K562 (cell line): Measurements from ENCODE around the gene SPRED2. TPM values are rescaled to one million over a fixed set of nuclear protein-coding genes. Genes with fewer than 3 reads are reported as not detected.
A peak's percentile ranks its signal among the peaks of the same experiment; 100 is the strongest.

Experiments
- CHCHD3 ChIP-seq: fragments of 250-450 bp; sonication (Bioruptor Pico); IDR thresholded peaks from 2 replicates; pipeline ENCODE4 v2.1.2; 2022; ENCODE audit warnings: mild to moderate bottlenecking
- DPF2 ChIP-seq: fragments of 450-650 bp; IDR thresholded peaks from 2 replicates; pipeline ENCODE4 v1.6.1; 2016
- FOXP1 ChIP-seq: sonication (generic); formaldehyde crosslinking; IDR thresholded peaks from 2 replicates; pipeline ENCODE4 v1.8.0; 2022; ENCODE audit warnings: mild to moderate bottlenecking, missing genetic modification reagents
- GABPB2 ChIP-seq: fragments of 250-450 bp; sonication (Bioruptor Pico); conservative IDR thresholded peaks from 2 replicates; pipeline ENCODE4 v1.5.1; 2021; ENCODE audit warnings: mild to moderate bottlenecking
- HIVEP1 ChIP-seq: fragments of 250-450 bp; sonication (Bioruptor Pico); IDR thresholded peaks from 2 replicates; pipeline ENCODE4 v1.4.0; 2020; ENCODE audit warnings: mild to moderate bottlenecking
- PTTG1 ChIP-seq: fragments of 450-650 bp; IDR thresholded peaks from 2 replicates; pipeline ENCODE4 v1.6.1; 2016; ENCODE audit warnings: low read depth, mild to moderate bottlenecking, missing genetic modification characterization, missing compliant biosample characterization
- RCOR1 ChIP-seq, 2 experiments: IDR thresholded peaks; 2 replicates each; pipeline ENCODE4 v1.6.1; 2012; ENCODE audit warnings: low read depth in 2 of 2, low read length in 2 of 2, borderline replicate concordance in 1 of 2, improper control_type of control experiment in 1 of 2
- SMARCC2 ChIP-seq: fragments of 450-650 bp; IDR thresholded peaks from 2 replicates; pipeline ENCODE4 v1.6.1; 2017; ENCODE audit warnings: antibody characterized with exemption, moderate library complexity, mild to moderate bottlenecking, low read depth
- TEAD4 ChIP-seq, 2 experiments: sonication (generic) in 1 of 2; formaldehyde crosslinking in 1 of 2; IDR thresholded peaks; 2 replicates each; pipeline versions ENCODE4 v1.6.1 to v1.8.0; 2012 to 2022; ENCODE audit warnings: borderline replicate concordance in 1 of 2, inconsistent platforms in 1 of 2, low read length in 1 of 2, mild to moderate bottlenecking in 1 of 2, missing genetic modification reagents in 1 of 2
- TGIF2 ChIP-seq: sonication (generic); formaldehyde crosslinking; IDR thresholded peaks from 2 replicates; pipeline ENCODE4 v1.8.1; 2022; ENCODE audit warnings: mild to moderate bottlenecking, missing genetic modification reagents, moderate library complexity
- ZNF224 ChIP-seq: sonication (generic); formaldehyde crosslinking; IDR thresholded peaks from 2 replicates; pipeline ENCODE4 v1.8.0; 2022; ENCODE audit warnings: mild to moderate bottlenecking, missing genetic modification reagents
- ZNF253 ChIP-seq: fragments of 250-450 bp; sonication (Bioruptor Pico); conservative IDR thresholded peaks from 2 replicates; pipeline ENCODE4 v1.6.1; 2021; ENCODE audit warnings: mild to moderate bottlenecking
- ZNF316 ChIP-seq: fragments of 450-650 bp; IDR thresholded peaks from 2 replicates; pipeline ENCODE4 v1.6.1; 2016
- ZNF507 ChIP-seq: conservative IDR thresholded peaks from 2 replicates; pipeline ENCODE4 v1.6.1; 2017; ENCODE audit warnings: missing genetic modification characterization, missing compliant biosample characterization
- ZNF584 ChIP-seq: fragments of 200-800 bp; sonication (Bioruptor generic); IDR thresholded peaks from 2 replicates; pipeline ENCODE4 v1.6.1; 2016; ENCODE audit warnings: low read depth, mild to moderate bottlenecking, missing genetic modification characterization, missing compliant biosample characterization
- polyA plus RNA-seq, 8 experiments: library from polyadenylated mRNA; depleted of rRNA in 4 of 8; stranded (reverse) in 5 of 8; unstranded in 3 of 8; fragments of >200 nt; fragmentation: Nextera tagmentation in 2 of 8; fragmentation: Illumina TruSeq in 1 of 8; extraction: Ambion mirVana in 2 of 8; extraction: Trizol in 1 of 8; gene quantifications; 2 replicates each; pipeline versions ENCODE4 v1.2.1 to v1.2.3, GENCODE V29; 2011 to 2014; ENCODE audit warnings: inconsistent platforms in 1 of 8, missing spikeins in 1 of 8
- total RNA-seq, 7 experiments: library from RNA; depleted of rRNA in 6 of 7; stranded (reverse); fragments of >200 nt in 6 of 7; fragmentation: Illumina TruSeq in 2 of 7; extraction: Trizol in 2 of 7; gene quantifications; 2 replicates each; pipeline versions ENCODE4 v1.2.1 to v1.2.3, GENCODE V29; 2011 to 2021; ENCODE audit warnings: low replicate concordance in 1 of 7
- TF ChIP-seq, protein P1 (sequence below): sonication (generic); formaldehyde crosslinking; IDR thresholded peaks from 2 replicates; pipeline ENCODE4 v1.8.1; 2023; ENCODE audit warnings: mild to moderate bottlenecking, missing genetic modification reagents
- TF ChIP-seq, protein P2 (sequence below): conservative IDR thresholded peaks from 2 replicates; pipeline ENCODE4 v1.6.1; 2011; ENCODE audit warnings: low read depth, mild to moderate bottlenecking, low read length; ENCODE audit not compliant: control insufficient read depth
- TF ChIP-seq, protein P3 (sequence below): IDR thresholded peaks from 2 replicates; pipeline ENCODE4 v1.6.1; 2012; ENCODE audit warnings: low read depth, low read length, improper control_type of control experiment, borderline replicate concordance
- TF ChIP-seq, protein P4 (sequence below): fragments of 250-450 bp; sonication (Bioruptor Pico); IDR thresholded peaks from 2 replicates; pipeline ENCODE4 v1.8.0; 2022; ENCODE audit warnings: moderate library complexity, mild to moderate bottlenecking, inconsistent platforms
- TF ChIP-seq, protein P5 (sequence below), 2 experiments: fragments of 150-350 bp in 1 of 2; IDR thresholded peaks; 2 replicates each; pipeline ENCODE4 v1.6.1; 2012 to 2016; ENCODE audit warnings: low read depth in 2 of 2, low read length in 2 of 2, mild to moderate bottlenecking in 1 of 2, moderate library complexity in 1 of 2

The SPRED2 gene
- total and polyA plus RNA-seq, 9 of the 15 experiments (the other 6 are each of a cell fraction or from before 2014, with no cell fraction given) = 4.6 to 50.8 (median 14.1) TPM

DNA sequence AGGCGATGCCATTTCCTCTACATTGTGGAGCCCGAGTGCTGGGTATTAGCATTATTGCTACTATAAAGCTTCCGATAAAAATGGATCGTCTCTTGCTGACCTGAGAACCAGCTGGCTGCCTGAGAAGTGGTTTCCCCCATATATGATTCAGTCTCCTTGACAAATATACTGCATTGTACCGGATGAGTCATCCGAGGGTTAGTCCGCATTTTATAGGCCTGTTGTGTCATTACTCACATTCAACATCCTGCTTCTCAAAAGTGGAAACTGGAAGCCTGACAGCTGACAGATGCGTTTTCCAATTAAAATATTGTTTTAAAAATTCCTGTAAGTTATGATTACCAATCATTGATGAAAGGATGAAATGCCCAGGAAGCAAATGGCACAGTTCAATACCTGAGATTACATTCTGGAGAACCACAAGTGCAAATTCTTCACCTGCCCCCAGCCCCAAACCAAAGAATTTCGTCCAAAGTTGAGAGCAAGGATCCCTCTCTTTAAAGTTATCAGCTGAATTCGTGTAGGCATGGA is 65.7 kb downstream of the SPRED2 start (continued):
- TF ChIP-seq, protein P1, sequence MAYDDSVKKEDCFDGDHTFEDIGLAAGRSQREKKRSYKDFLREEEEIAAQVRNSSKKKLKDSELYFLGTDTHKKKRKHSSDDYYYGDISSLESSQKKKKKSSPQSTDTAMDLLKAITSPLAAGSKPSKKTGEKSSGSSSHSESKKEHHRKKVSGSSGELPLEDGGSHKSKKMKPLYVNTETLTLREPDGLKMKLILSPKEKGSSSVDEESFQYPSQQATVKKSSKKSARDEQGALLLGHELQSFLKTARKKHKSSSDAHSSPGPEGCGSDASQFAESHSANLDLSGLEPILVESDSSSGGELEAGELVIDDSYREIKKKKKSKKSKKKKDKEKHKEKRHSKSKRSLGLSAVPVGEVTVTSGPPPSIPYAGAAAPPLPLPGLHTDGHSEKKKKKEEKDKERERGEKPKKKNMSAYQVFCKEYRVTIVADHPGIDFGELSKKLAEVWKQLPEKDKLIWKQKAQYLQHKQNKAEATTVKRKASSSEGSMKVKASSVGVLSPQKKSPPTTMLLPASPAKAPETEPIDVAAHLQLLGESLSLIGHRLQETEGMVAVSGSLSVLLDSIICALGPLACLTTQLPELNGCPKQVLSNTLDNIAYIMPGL (CRISPR knock-in tag) = no peak
- TF ChIP-seq ZNF584 (0 out of 2 replicates have a peak, but pooled peaks have one; percentile 52), RCOR1 (IDR thresholded peaks at IDR 0.05; ENCODE audit: borderline replicate concordance in 1 of 2, low read depth in 2 of 2, low read length in 2 of 2) (peak in 1 of 2 experiments; percentile 68; a peak in 2 of 4 replicates), PTTG1 (tag) (no peak), TGIF2 (no peak), ZNF224 (no peak), CHCHD3 (no peak), HIVEP1 (CRISPR knock-in tag) (no peak), GABPB2 (CRISPR knock-in tag) (no peak), ZNF316 (no peak), DPF2 (peak; percentile 94), ZNF253 (no peak), SMARCC2 (0 out of 2 replicates have a peak, but pooled peaks have one; percentile 57), FOXP1 (CRISPR knock-in tag) (no peak), TEAD4 (IDR thresholded peaks at IDR 0.05; ENCODE audit: low read length) (peak; percentile 55; the same call in 1 of the 2 replicates), TEAD4 (CRISPR knock-in tag; IDR thresholded peaks at IDR 0.05; ENCODE audit: borderline replicate concordance) (no peak), ZNF507 (no peak)
- TF ChIP-seq, protein P2, sequence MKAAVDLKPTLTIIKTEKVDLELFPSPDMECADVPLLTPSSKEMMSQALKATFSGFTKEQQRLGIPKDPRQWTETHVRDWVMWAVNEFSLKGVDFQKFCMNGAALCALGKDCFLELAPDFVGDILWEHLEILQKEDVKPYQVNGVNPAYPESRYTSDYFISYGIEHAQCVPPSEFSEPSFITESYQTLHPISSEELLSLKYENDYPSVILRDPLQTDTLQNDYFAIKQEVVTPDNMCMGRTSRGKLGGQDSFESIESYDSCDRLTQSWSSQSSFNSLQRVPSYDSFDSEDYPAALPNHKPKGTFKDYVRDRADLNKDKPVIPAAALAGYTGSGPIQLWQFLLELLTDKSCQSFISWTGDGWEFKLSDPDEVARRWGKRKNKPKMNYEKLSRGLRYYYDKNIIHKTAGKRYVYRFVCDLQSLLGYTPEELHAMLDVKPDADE = no peak
- TF ChIP-seq, protein P3, sequence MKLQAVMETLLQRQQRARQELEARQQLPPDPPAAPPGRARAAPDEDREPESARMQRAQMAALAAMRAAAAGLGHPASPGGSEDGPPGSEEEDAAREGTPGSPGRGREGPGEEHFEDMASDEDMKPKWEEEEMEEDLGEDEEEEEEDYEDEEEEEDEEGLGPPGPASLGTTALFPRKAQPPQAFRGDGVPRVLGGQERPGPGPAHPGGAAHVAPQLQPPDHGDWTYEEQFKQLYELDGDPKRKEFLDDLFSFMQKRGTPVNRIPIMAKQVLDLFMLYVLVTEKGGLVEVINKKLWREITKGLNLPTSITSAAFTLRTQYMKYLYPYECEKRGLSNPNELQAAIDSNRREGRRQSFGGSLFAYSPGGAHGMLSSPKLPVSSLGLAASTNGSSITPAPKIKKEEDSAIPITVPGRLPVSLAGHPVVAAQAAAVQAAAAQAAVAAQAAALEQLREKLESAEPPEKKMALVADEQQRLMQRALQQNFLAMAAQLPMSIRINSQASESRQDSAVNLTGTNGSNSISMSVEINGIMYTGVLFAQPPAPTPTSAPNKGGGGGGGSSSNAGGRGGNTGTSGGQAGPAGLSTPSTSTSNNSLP = peak; percentile 99; the same call in 1 of the 2 replicates
- TF ChIP-seq, protein P4, sequence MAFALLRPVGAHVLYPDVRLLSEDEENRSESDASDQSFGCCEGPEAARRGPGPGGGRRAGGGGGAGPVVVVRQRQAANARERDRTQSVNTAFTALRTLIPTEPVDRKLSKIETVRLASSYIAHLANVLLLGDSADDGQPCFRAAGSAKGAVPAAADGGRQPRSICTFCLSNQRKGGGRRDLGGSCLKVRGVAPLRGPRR = no peak
- TF ChIP-seq, protein P5, sequence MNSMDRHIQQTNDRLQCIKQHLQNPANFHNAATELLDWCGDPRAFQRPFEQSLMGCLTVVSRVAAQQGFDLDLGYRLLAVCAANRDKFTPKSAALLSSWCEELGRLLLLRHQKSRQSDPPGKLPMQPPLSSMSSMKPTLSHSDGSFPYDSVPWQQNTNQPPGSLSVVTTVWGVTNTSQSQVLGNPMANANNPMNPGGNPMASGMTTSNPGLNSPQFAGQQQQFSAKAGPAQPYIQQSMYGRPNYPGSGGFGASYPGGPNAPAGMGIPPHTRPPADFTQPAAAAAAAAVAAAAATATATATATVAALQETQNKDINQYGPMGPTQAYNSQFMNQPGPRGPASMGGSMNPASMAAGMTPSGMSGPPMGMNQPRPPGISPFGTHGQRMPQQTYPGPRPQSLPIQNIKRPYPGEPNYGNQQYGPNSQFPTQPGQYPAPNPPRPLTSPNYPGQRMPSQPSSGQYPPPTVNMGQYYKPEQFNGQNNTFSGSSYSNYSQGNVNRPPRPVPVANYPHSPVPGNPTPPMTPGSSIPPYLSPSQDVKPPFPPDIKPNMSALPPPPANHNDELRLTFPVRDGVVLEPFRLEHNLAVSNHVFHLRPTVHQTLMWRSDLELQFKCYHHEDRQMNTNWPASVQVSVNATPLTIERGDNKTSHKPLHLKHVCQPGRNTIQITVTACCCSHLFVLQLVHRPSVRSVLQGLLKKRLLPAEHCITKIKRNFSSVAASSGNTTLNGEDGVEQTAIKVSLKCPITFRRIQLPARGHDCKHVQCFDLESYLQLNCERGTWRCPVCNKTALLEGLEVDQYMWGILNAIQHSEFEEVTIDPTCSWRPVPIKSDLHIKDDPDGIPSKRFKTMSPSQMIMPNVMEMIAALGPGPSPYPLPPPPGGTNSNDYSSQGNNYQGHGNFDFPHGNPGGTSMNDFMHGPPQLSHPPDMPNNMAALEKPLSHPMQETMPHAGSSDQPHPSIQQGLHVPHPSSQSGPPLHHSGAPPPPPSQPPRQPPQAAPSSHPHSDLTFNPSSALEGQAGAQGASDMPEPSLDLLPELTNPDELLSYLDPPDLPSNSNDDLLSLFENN (IDR thresholded peaks at IDR 0.05; ENCODE audit: low read depth in 2 of 2, low read length in 2 of 2) = no peak
